ENCODE measurements around the gene INKA1.

DNA sequence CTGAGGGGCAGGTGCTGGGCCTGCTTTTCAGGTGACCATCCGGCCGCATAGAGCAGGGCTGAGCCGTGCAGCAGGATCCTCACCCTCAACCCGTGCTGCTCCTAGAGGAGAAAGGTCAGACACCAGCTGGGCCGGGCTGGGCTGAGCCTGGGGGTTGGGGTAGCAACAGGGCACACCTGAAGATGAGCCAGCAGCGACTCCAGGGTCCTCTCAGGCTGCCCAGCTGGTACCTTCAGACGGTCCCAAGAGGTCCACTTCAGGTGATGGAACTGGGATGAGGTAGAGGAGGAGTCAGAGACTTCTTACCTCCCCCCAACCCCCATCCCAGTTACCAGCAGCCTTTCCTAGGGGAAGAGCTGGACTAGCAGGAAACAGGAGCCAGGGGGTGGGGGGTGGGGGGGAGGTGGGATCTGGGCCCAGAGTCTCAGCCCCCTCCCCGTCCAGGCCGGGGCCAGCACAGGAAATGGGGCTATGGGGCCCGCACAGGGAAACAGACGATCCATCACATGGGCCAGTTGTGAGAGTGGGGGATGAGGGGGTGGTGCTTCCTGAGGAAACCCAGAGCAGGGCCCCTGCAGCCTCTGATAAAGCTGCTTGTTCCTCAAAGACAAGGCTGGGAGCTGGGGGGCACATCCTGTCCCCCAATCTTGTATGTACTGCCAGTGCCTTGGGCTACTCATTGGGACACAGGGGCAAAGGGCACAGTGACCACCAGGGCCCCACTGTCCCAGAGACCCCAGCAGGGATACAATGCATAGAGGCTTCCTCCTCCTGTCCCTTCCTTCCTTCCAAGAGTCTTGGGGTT is 3.0 kb downstream of the INKA1 start:
- TF ChIP-seq, protein P1, sequence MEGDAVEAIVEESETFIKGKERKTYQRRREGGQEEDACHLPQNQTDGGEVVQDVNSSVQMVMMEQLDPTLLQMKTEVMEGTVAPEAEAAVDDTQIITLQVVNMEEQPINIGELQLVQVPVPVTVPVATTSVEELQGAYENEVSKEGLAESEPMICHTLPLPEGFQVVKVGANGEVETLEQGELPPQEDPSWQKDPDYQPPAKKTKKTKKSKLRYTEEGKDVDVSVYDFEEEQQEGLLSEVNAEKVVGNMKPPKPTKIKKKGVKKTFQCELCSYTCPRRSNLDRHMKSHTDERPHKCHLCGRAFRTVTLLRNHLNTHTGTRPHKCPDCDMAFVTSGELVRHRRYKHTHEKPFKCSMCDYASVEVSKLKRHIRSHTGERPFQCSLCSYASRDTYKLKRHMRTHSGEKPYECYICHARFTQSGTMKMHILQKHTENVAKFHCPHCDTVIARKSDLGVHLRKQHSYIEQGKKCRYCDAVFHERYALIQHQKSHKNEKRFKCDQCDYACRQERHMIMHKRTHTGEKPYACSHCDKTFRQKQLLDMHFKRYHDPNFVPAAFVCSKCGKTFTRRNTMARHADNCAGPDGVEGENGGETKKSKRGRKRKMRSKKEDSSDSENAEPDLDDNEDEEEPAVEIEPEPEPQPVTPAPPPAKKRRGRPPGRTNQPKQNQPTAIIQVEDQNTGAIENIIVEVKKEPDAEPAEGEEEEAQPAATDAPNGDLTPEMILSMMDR (IDR thresholded peaks at IDR 0.05; ENCODE audit: low read depth, low read length, missing input control) = no peak
- TF ChIP-seq FOXA1 (IDR thresholded peaks at IDR 0.05) (no peak), SP1 (IDR thresholded peaks at IDR 0.05) (no peak), REST (IDR thresholded peaks at IDR 0.05) (no peak), HNF4G (IDR thresholded peaks at IDR 0.05) (no peak), RAD21 (IDR thresholded peaks at IDR 0.05) (no peak), EGR1 (IDR thresholded peaks at IDR 0.05; ENCODE audit: low read depth in 2 of 2) (no peak), JUND (IDR thresholded peaks at IDR 0.05) (no peak), MAX (IDR thresholded peaks at IDR 0.05) (no peak), TAF1 (conservative IDR thresholded peaks at IDR 0.05) (no peak)

All from liver (tissue), 3 donors.